ENCODE measurements around the gene NEURL1B. TPM values are rescaled to one million over a fixed set of nuclear protein-coding genes. Genes with fewer than 3 reads are reported as not detected.

The NEURL1B gene
- polyA plus RNA-seq, 1 donor from 2014 or later, result 12.7 TPM

DNA sequence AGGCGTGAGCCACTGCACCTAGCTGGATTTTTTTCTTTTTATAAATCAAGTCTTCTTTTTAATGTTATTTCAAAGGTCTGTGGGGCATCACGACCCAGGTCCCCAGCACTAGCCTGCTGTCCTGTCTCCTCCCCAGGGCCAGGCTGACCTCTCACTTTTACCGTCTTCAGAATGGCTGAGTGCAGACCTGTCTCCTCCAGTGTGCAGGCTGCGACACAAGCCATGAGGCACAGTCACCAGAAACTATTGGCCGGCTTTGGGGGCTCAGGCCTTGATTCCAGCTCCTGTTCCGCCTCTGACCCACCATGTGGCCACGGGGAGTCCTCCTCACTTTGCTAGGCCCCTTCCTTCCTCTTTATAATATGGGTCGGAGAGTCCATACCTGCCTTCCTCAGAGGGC is 46.6 kb upstream of the NEURL1B start:
- H3K9me3 ChIP-seq (ENCODE audit: low read length), result no peaks in the 10 kb centered on the region
- no peak overlapping the region for H3K9ac ChIP-seq (ENCODE audit: low read length)
- no peak overlapping the region for H3K4me3 ChIP-seq (ENCODE audit: low read length)
- H3F3A ChIP-seq (ENCODE audit: insufficient read depth, low read length, poor library complexity, severe bottlenecking), result no peaks in the 10 kb centered on the region
- no peak overlapping the region for H3K27ac ChIP-seq (ENCODE audit: low read length)
- H2AFZ ChIP-seq (ENCODE audit: low read depth, low read length), result no peak overlapping the region
- H3K27me3 ChIP-seq (ENCODE audit: insufficient read depth, low read depth, low read length), result no peaks in the 10 kb centered on the region
- H4K20me1 ChIP-seq (ENCODE audit: insufficient read depth), result no peaks in the 10 kb centered on the region
- H3K36me3 ChIP-seq (ENCODE audit: insufficient read depth, low read length), result no peaks in the 10 kb centered on the region
- no peaks in the 10 kb centered on the region for H3K9me2 ChIP-seq (ENCODE audit: insufficient read depth, low read length)
- TF ChIP-seq TAF1 (IDR thresholded peaks at IDR 0.05; ENCODE audit: low read depth) (no peak), EP300 (conservative IDR thresholded peaks at IDR 0.05; ENCODE audit: poor library complexity, severe bottlenecking) (no peak), POLR2AphosphoS5 (IDR thresholded peaks at IDR 0.05) (no peak), EZH2 (IDR thresholded peaks at IDR 0.05; ENCODE audit: borderline replicate concordance, insufficient read depth, low read length, poor library complexity, severe bottlenecking) (no peak)
- no peaks in the 10 kb centered on the region for H3K79me2 ChIP-seq (replicated peaks; ENCODE audit: insufficient read depth, low read length)
- H3K4me2 ChIP-seq (ENCODE audit: low read length), result no peak overlapping the region

DNA sequence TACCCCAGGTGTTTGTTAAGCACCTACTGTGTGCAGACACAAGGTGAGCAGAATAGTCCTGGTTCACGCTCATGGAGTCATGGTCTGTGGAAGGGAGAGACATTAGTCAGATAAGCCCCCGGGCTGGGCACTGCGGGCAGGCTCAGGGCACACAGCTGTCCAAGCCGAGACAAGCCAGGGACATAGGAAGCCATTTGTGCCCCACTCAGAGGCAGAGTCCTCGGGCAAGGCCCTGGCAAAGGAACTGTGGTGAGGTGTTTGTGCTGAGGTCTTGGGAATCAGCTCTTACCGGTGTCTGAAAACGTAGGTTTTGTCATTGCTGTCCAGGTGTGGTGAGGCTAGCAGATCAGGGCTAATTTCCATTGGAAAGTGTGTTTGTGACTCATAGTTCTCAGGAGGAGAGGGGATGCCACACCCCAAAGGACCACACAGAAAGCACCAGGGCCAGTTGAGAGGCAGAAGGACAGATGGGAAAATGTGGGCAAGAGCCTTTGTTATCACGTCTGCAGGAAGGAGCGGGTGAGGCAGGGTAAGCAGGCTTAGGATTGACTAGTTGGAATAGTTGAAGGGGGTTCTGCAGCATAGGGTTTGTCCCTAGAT is 46.1 kb upstream of the NEURL1B start:
- TF ChIP-seq, protein P1, sequence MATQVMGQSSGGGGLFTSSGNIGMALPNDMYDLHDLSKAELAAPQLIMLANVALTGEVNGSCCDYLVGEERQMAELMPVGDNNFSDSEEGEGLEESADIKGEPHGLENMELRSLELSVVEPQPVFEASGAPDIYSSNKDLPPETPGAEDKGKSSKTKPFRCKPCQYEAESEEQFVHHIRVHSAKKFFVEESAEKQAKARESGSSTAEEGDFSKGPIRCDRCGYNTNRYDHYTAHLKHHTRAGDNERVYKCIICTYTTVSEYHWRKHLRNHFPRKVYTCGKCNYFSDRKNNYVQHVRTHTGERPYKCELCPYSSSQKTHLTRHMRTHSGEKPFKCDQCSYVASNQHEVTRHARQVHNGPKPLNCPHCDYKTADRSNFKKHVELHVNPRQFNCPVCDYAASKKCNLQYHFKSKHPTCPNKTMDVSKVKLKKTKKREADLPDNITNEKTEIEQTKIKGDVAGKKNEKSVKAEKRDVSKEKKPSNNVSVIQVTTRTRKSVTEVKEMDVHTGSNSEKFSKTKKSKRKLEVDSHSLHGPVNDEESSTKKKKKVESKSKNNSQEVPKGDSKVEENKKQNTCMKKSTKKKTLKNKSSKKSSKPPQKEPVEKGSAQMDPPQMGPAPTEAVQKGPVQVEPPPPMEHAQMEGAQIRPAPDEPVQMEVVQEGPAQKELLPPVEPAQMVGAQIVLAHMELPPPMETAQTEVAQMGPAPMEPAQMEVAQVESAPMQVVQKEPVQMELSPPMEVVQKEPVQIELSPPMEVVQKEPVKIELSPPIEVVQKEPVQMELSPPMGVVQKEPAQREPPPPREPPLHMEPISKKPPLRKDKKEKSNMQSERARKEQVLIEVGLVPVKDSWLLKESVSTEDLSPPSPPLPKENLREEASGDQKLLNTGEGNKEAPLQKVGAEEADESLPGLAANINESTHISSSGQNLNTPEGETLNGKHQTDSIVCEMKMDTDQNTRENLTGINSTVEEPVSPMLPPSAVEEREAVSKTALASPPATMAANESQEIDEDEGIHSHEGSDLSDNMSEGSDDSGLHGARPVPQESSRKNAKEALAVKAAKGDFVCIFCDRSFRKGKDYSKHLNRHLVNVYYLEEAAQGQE (IDR thresholded peaks at IDR 0.05; ENCODE audit: borderline replicate concordance), result no peak
- TF ChIP-seq RAD21 (conservative IDR thresholded peaks at IDR 0.05) (no peak), MXI1 (conservative IDR thresholded peaks at IDR 0.05; ENCODE audit: poor library complexity, severe bottlenecking) (no peak), EZH2 (IDR thresholded peaks at IDR 0.05; ENCODE audit: borderline replicate concordance, insufficient read depth, low read length, poor library complexity, severe bottlenecking) (no peak), TAF1 (IDR thresholded peaks at IDR 0.05; ENCODE audit: low read depth) (no peak), SMC3 (conservative IDR thresholded peaks at IDR 0.05; ENCODE audit: poor library complexity) (no peak), EP300 (conservative IDR thresholded peaks at IDR 0.05; ENCODE audit: poor library complexity, severe bottlenecking) (no peak), POLR2AphosphoS5 (IDR thresholded peaks at IDR 0.05) (no peak)
- TF ChIP-seq, protein P2, sequence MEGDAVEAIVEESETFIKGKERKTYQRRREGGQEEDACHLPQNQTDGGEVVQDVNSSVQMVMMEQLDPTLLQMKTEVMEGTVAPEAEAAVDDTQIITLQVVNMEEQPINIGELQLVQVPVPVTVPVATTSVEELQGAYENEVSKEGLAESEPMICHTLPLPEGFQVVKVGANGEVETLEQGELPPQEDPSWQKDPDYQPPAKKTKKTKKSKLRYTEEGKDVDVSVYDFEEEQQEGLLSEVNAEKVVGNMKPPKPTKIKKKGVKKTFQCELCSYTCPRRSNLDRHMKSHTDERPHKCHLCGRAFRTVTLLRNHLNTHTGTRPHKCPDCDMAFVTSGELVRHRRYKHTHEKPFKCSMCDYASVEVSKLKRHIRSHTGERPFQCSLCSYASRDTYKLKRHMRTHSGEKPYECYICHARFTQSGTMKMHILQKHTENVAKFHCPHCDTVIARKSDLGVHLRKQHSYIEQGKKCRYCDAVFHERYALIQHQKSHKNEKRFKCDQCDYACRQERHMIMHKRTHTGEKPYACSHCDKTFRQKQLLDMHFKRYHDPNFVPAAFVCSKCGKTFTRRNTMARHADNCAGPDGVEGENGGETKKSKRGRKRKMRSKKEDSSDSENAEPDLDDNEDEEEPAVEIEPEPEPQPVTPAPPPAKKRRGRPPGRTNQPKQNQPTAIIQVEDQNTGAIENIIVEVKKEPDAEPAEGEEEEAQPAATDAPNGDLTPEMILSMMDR (IDR thresholded peaks at IDR 0.05; ENCODE audit: poor library complexity, severe bottlenecking), result no peak
- H3K4me2 ChIP-seq (ENCODE audit: low read length), result no peak overlapping the region

More for the DNA sequence above, 46.1 kb upstream of the NEURL1B start:
- no peaks in the 10 kb centered on the region for H3F3A ChIP-seq (ENCODE audit: insufficient read depth, low read length, poor library complexity, severe bottlenecking)
- H4K20me1 ChIP-seq (ENCODE audit: insufficient read depth), result no peaks in the 10 kb centered on the region
- no peaks in the 10 kb centered on the region for H3K9me2 ChIP-seq (ENCODE audit: insufficient read depth, low read length)
- no peaks in the 10 kb centered on the region for H3K36me3 ChIP-seq (ENCODE audit: insufficient read depth, low read length)
- no peaks in the 10 kb centered on the region for H3K9me3 ChIP-seq (ENCODE audit: low read length)
- H3K9ac ChIP-seq (ENCODE audit: low read length), result no peak overlapping the region
- H3K27ac ChIP-seq (ENCODE audit: low read length), result no peak overlapping the region
- H3K79me2 ChIP-seq (replicated peaks; ENCODE audit: insufficient read depth, low read length), result no peaks in the 10 kb centered on the region
- H3K4me3 ChIP-seq (ENCODE audit: low read length), result no peak overlapping the region
- H3K27me3 ChIP-seq (ENCODE audit: insufficient read depth, low read depth, low read length), result no peaks in the 10 kb centered on the region
- H2AFZ ChIP-seq (ENCODE audit: low read depth, low read length), result no peak overlapping the region
